Activated CD8-positive, alpha-beta memory T cell treated with anti-CD3 and anti-CD28 coated beads for 48 hours (primary cell): Measurements from ENCODE around the gene TFE3.
"Not testable (repeated sequence)": the region's sequence is repeated elsewhere in the genome, so short reads cannot be mapped to it uniquely, and the experiment has no call there.

Experiments
- DNase-seq, 3 experiments: peaks; one replicate each; pipeline ENCODE4 v3.0.0-alpha.2; 2020; ENCODE audit warnings: low read depth in 2 of 3, low spot score in 2 of 3

Gene TFE3

GRCh38 chrX:49001521-49002090 is 41.6 kb downstream of the TFE3 start:
- DNase-seq: peak; percentile 11 to 34 (median 14)

- no peak for DNase-seq
These were observed 42.5 kb downstream of the TFE3 start for GRCh38 chrX:49000636-49001035.

- no peak for DNase-seq
These were observed 44.1 kb downstream of the TFE3 start for GRCh38 chrX:48999030-48999429.

GRCh38 chrX:48998391-48998790 is 44.8 kb downstream of the TFE3 start:
- no peak for DNase-seq

- no peak for DNase-seq
These were observed 45.3 kb downstream of the TFE3 start for GRCh38 chrX:48997865-48998264.

GRCh38 chrX:48997455-48997854 is 45.7 kb downstream of the TFE3 start:
- no peak for DNase-seq

- DNase-seq: no peak
These were observed 46.2 kb downstream of the TFE3 start for GRCh38 chrX:48996969-48997368.

GRCh38 chrX:48992341-48992740 is 50.8 kb downstream of the TFE3 start:
- DNase-seq: no peak

- no peak for DNase-seq
These were observed 53.7 kb downstream of the TFE3 start for GRCh38 chrX:48989483-48989882.

GRCh38 chrX:48983896-48984295 is 59.3 kb downstream of the TFE3 start:
- no peak for DNase-seq

GRCh38 chrX:48983081-48983480 is 60.1 kb downstream of the TFE3 start:
- DNase-seq: no peak

GRCh38 chrX:48981178-48981577 is 62.0 kb downstream of the TFE3 start:
- no peak for DNase-seq

GRCh38 chrX:48980341-48980740 is 62.8 kb downstream of the TFE3 start:
- DNase-seq: not testable (repeated sequence)
